CD1c-positive myeloid dendritic cell (primary cell): ENCODE results near the gene HK2.

Experiments
- DNase-seq: peaks from one replicate; pipeline ENCODE4 v3.0.0-alpha.2; 2016; ENCODE audit errors: extremely low spot score

Gene HK2

DNA sequence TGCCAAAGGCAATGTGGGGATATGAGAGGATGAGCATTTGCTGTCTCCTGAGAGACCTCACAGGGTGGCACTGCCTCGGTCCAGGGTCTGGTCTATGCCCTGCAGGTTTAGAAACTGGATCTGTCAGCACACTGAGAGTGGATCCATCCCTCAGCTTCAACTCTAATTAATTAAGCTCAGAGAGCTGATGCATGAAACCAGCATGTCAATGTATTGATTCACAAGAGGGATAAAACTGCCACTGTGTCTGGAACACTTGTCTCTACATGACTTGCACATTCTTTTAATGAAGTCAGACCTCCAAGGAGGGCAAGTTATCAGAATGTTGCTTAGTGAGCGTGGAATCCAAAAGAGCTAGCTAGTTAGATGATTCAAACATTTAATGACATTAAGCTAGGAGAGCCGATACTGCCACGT, 102.1 kb downstream of the HK2 start:
- no peak for DNase-seq

DNA sequence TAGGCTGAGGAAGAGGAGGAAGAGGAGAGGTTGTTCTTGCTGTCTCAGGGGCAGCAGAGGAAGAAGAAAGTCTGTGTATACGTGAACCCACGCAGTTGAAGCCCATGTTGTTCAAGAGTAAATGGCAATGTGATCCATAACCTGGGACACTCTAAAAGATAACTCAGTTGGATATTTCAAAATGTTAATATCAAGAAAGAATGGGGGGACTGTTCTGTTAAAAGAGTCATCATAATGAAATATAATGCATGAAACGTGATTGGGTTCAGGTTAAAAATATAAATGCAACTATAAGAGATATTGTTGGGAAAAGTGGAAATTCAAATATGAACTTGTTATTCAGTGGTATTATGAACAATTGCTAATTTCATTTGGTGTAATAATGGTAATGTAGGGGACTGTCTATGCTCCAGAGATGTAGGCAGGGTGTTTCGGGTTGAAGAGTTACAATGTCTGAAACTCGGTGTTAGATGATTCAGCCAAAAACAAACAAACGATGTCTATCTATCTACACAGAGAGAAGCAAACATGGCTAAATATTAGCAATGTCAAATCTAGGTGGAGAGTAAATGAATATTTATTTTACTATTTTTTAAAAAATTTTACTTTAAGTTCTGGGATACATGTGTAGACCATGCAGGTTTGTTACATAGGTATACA, 103.4 kb downstream of the HK2 start:
- DNase-seq, result no peak

DNA sequence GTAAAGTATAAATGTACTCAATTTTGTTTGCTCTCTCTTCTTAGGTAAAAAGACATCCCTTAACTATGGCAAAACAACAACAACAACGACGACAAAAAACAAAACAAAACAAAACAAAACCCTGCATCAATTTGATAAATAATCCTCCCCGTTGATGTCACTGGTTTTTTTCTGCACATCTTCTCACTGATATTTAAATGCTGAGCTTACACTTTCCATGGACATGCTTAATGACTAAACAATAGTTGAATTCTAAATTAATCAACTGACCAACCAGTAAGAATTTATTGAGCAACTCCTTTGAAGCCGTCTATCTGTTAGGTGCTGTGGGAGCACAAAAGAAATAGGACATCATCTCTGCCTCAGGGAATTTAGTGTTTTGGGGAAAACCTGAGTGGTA, 104.3 kb downstream of the HK2 start:
- no peak for DNase-seq

- DNase-seq, result no peak
These were observed 106.2 kb downstream of the HK2 start for GRCh38 chr2:74939919-74940812.

DNA sequence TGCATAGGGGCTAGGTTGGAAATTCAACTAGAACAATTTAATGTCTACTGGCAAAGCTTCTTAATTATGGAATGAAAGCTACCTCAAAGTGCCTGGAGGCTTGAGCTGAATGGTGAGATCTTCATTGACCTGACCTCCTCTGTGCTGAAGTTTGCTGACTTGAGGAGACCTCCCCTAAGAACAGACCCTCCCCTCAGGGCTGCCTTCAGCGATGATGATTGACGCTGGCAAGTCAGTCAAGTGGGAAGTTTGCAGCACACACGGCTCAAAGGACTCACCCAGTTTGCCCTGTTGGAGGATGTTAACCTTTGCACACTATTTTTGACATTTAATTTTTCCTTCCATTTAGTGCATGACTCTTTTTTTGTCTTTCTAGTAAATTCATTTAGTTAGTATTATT, 107.4 kb downstream of the HK2 start:
- DNase-seq, result no peak

GRCh38 chr2:74942263-74942662, 108.3 kb downstream of the HK2 start:
- no peak for DNase-seq
